Smooth muscle cell (in vitro differentiated cells): ENCODE measurements around the gene MAB21L1. TPM values are rescaled to one million over a fixed set of nuclear protein-coding genes. Genes with fewer than 3 reads are reported as not detected.

ENCODE experiments used
- DNase-seq: peaks from one replicate; lab custom pipeline; 2025; ENCODE audit not compliant: unreplicated experiment; lab: John Stamatoyannopoulos, UW
- H2AFZ ChIP-seq: fragments of 200-600 bp; sonication (generic); 2 replicates; pipeline ENCODE4 v1.6.0; 2016; ENCODE audit warnings: antibody characterized with exemption, low read depth, mild to moderate bottlenecking
- H3F3A ChIP-seq: fragments of 200-600 bp; sonication (generic); 2 replicates; pipeline ENCODE4 v1.6.0; 2017; ENCODE audit warnings: antibody characterized with exemption, low read depth
- H3K27ac ChIP-seq: fragments of 200-600 bp; sonication (generic); 2 replicates; pipeline ENCODE4 v1.5.1; 2016; ENCODE audit warnings: low read depth, mild to moderate bottlenecking
- H3K27me3 ChIP-seq: fragments of 200-600 bp; sonication (generic); 2 replicates; pipeline ENCODE4 v1.6.1; 2016; ENCODE audit warnings: low read depth, mild to moderate bottlenecking
- H3K36me3 ChIP-seq: fragments of 200-600 bp; sonication (generic); 2 replicates; pipeline ENCODE4 v1.5.1; 2016; ENCODE audit warnings: low read depth
- H3K4me1 ChIP-seq: fragments of 200-600 bp; sonication (generic); 2 replicates; pipeline ENCODE4 v1.5.1; 2016; ENCODE audit warnings: low read depth
- H3K4me2 ChIP-seq: fragments of 200-600 bp; sonication (generic); 2 replicates; pipeline ENCODE4 v1.6.0; 2016; ENCODE audit warnings: mild to moderate bottlenecking
- H3K4me3 ChIP-seq: fragments of 200-600 bp; sonication (generic); 2 replicates; pipeline ENCODE4 v1.5.1; 2016; ENCODE audit warnings: mild to moderate bottlenecking
- H3K79me2 ChIP-seq: fragments of 200-600 bp; sonication (generic); 2 replicates; pipeline ENCODE4 v1.6.0; 2016; ENCODE audit warnings: low read depth, mild to moderate bottlenecking
- H3K9ac ChIP-seq: fragments of 200-600 bp; sonication (generic); 2 replicates; pipeline ENCODE4 v1.6.0; 2016; ENCODE audit warnings: low read depth
- H3K9me3 ChIP-seq: fragments of 200-600 bp; sonication (generic); replicated peaks from 2 replicates; pipeline ENCODE4 v1.5.1; 2016; ENCODE audit warnings: low read depth
- H4K20me1 ChIP-seq: fragments of 200-600 bp; sonication (generic); 2 replicates; pipeline ENCODE4 v1.6.0; 2016; ENCODE audit warnings: low read depth
- WGBS: methylation state at CpG from one replicate; pipeline ENCODE4 v1.1.7; 2016; ENCODE audit warnings: low lambda C conversion rate; 5-methylcytosine and 5-hydroxymethylcytosine counted together
- polyA plus RNA-seq: library from polyadenylated mRNA; unstranded; fragments of >200 nt; fragmentation: Nextera tagmentation; extraction: Ambion mirVana; gene quantifications from 2 replicates; pipeline ENCODE4 v1.2.1, GENCODE V29; 2016
- total RNA-seq: library from RNA; depleted of rRNA; stranded (reverse); fragments of >200 nt; gene quantifications from 2 replicates; pipeline ENCODE4 v1.2.3, GENCODE V29; 2014
- TF ChIP-seq, protein P1 (sequence below): fragments of 200-600 bp; sonication (generic); IDR thresholded peaks from 2 replicates; pipeline ENCODE4 v1.5.1; 2017; ENCODE audit warnings: borderline replicate concordance, mild to moderate bottlenecking, antibody characterized with exemption; ENCODE audit not compliant: insufficient read depth, poor library complexity, severe bottlenecking

Gene MAB21L1
- total and polyA plus RNA-seq, 2 experiments from 2014 or later, result 0.18 TPM; not detected in 1

DNA sequence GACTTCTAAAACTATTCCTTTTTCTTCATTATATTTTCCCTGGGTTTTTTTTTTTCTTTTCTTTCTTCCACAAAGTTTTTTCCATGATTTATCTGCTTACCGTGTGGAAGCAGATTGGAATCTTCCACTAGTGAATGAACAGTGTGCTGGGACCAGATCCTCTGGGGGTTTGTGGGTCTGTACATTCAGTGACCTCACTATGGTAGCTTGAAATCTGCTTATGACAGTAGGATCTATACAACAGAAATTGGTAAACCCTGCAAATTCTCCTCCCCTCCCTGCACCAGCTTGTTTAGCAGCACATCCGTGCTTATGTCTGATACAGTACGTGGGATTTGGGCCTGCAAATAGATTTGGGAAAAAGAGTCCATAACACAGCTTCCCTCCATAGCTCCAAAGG, 26.0 kb upstream of the MAB21L1 start:
- Histone ChIP-seq H3K36me3 (no peaks in the 10 kb centered on the region), H3K9me3 (no peaks in the 10 kb centered on the region), H3K4me2 (no peak overlapping the region), H3F3A (no peaks in the 10 kb centered on the region), H3K27ac (no peak overlapping the region), H3K9ac (no peak overlapping the region), H4K20me1 (no peaks in the 10 kb centered on the region), H3K4me3 (no peak overlapping the region), H3K79me2 (no peaks in the 10 kb centered on the region), H2AFZ (no peak overlapping the region), H3K27me3 (no peaks in the 10 kb centered on the region), H3K4me1 (peaks cover 21% of the 10 kb centered on the region)
- WGBS, result 63% methylated on average over 3 of the region's 3 CpGs
- TF ChIP-seq, protein P1, sequence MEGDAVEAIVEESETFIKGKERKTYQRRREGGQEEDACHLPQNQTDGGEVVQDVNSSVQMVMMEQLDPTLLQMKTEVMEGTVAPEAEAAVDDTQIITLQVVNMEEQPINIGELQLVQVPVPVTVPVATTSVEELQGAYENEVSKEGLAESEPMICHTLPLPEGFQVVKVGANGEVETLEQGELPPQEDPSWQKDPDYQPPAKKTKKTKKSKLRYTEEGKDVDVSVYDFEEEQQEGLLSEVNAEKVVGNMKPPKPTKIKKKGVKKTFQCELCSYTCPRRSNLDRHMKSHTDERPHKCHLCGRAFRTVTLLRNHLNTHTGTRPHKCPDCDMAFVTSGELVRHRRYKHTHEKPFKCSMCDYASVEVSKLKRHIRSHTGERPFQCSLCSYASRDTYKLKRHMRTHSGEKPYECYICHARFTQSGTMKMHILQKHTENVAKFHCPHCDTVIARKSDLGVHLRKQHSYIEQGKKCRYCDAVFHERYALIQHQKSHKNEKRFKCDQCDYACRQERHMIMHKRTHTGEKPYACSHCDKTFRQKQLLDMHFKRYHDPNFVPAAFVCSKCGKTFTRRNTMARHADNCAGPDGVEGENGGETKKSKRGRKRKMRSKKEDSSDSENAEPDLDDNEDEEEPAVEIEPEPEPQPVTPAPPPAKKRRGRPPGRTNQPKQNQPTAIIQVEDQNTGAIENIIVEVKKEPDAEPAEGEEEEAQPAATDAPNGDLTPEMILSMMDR, result no peak
- no peak for DNase-seq

DNA sequence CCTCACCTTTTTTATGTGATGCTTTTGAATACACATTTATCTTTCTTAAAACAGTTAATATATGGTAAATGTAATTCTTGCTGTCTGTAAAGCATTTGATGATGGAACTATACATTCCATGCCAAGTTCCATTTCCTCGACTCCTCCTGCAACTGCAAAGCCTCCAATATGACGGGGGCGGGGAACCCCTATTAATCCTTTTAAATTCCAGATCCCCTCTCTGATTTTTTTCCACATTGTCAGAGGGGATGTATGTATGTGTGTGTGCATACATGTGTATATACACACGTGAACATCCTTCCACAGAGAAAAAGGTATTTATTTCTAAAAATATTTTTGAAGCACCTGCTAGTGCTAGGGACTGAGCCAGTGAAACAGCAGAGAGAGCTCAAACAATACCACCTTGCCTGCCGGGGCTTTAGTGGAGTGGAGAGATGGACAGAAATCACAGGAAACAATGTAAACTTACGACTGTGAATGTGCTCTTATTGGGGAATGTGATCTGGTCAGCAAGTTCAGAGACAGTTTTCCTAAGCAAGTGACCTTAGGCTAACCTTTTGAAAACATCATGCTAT, 25.3 kb upstream of the MAB21L1 start:
- no peak for DNase-seq

DNA sequence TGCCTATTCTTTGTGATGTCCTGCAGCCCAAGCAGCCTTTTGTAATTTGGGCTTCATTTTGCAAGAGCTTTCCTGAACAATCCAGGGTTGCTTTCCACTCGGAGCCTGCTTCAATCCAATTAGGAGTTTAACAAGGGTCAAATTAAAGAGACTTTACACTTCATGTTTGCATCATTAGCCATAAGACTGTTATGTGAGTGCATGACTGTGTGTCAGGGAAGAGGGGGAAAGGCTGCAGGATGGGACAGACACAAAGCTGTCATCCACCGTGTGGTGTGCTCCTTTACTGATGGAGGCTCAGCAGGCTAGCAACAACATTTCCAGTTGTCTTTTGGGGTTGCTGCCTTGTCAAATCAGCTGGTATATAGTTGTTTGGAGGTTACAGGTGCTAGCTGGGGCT, 23.7 kb upstream of the MAB21L1 start:
- H3K4me3 ChIP-seq, result no peak overlapping the region
- 69% methylated on average over 2 of the region's 2 CpGs for WGBS
- TF ChIP-seq, protein P1, result no peak

More for the DNA sequence above, 25.3 kb upstream of the MAB21L1 start:
- Histone ChIP-seq H3K9ac (no peak overlapping the region), H3K4me2 (no peak overlapping the region), H4K20me1 (no peaks in the 10 kb centered on the region), H2AFZ (no peak overlapping the region), H3K36me3 (no peaks in the 10 kb centered on the region), H3K4me3 (no peak overlapping the region), H3K4me1 (peaks cover 21% of the 10 kb centered on the region), H3K27ac (no peak overlapping the region), H3F3A (no peaks in the 10 kb centered on the region), H3K27me3 (no peaks in the 10 kb centered on the region), H3K79me2 (no peaks in the 10 kb centered on the region), H3K9me3 (no peaks in the 10 kb centered on the region)
- TF ChIP-seq, protein P1, result no peak
- WGBS, result 84% methylated on average over 6 of the region's 6 CpGs

DNA sequence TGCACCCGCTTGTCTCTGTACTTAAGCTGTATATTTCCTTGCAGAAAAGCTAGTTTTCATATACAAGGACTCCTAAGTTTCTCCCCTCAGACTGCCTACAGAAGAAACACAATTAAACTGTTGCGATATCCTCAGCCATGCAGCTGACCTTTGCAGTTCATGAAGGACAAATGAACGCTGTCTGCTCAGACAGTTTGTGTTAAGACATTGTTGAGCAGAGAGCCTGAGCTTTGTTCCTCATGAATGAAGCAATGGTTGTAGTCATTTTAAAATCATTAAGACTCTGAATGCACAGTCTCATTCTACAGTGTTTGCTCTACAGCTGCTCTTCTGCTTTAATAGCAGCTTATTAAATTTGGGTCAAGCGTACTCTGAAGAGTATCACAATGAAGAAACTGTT, 23.2 kb upstream of the MAB21L1 start:
- H3K9ac ChIP-seq, result no peak overlapping the region
- no peaks in the 10 kb centered on the region for H3K27me3 ChIP-seq
- no peaks in the 10 kb centered on the region for H3F3A ChIP-seq
- H3K36me3 ChIP-seq, result no peaks in the 10 kb centered on the region
- no peak overlapping the region for H3K27ac ChIP-seq
- peaks cover 21% of the 10 kb centered on the region for H3K4me1 ChIP-seq
- H3K79me2 ChIP-seq, result no peaks in the 10 kb centered on the region
- H3K4me3 ChIP-seq, result no peak overlapping the region
- H2AFZ ChIP-seq, result no peak overlapping the region
- no peak overlapping the region for H3K4me2 ChIP-seq
- TF ChIP-seq, protein P1, result no peak
- no peaks in the 10 kb centered on the region for H3K9me3 ChIP-seq
- H4K20me1 ChIP-seq, result no peaks in the 10 kb centered on the region
- no peak for DNase-seq
- 93% methylated on average over 4 of the region's 4 CpGs for WGBS

More for the DNA sequence above, 23.7 kb upstream of the MAB21L1 start:
- Histone ChIP-seq H3K4me2 (no peak overlapping the region), H3F3A (no peaks in the 10 kb centered on the region), H3K79me2 (no peaks in the 10 kb centered on the region), H3K36me3 (no peaks in the 10 kb centered on the region), H3K4me1 (peaks cover 21% of the 10 kb centered on the region), H3K9me3 (no peaks in the 10 kb centered on the region), H3K9ac (no peak overlapping the region), H3K27ac (no peak overlapping the region), H2AFZ (no peak overlapping the region), H3K27me3 (no peaks in the 10 kb centered on the region), H4K20me1 (no peaks in the 10 kb centered on the region)
- no peak for DNase-seq
